T-helper 17 cell (primary cell): ENCODE results near the gene C20orf96. TPM values are rescaled to one million over a fixed set of nuclear protein-coding genes. Genes with fewer than 3 reads are reported as not detected.
A peak's percentile ranks its signal among the peaks of the same experiment; 100 is the strongest.
"Not testable (repeated sequence)": the region's sequence is repeated elsewhere in the genome, so short reads cannot be mapped to it uniquely, and the experiment has no call there.

ENCODE experiments used
- ATAC-seq: fragments of 150-1000 bp; cut with Tn5 transposase; 2 replicates; pipeline ENCODE4 v1.10.0; 2021; ENCODE audit warnings: mild to moderate bottlenecking, moderate library complexity
- DNase-seq, 3 donors: peaks; one replicate each; pipeline versions ENCODE4 v3.0.0 to v3.0.0-alpha.2; 2020 to 2021
- H3K9me3 ChIP-seq: one replicate; pipeline ENCODE4 v1.7.0; 2013; ENCODE audit warnings: low read length, mild to moderate bottlenecking; ENCODE audit not compliant: control insufficient read depth, poor library complexity, severe bottlenecking
- H3K27ac Mint-ChIP-seq: one replicate; pipeline ENCODE4 v1.8.0; 2022; ENCODE audit warnings: mild to moderate bottlenecking, moderate library complexity, mixed read lengths
- H3K27me3 Mint-ChIP-seq: one replicate; pipeline ENCODE4 v1.8.0; 2022; ENCODE audit warnings: mixed read lengths
- H3K36me3 Mint-ChIP-seq: one replicate; pipeline ENCODE4 v1.8.0; 2022; ENCODE audit warnings: low read depth, mixed read lengths
- H3K4me1 Mint-ChIP-seq: one replicate; pipeline ENCODE4 v1.8.0; 2022; ENCODE audit warnings: mild to moderate bottlenecking, mixed read lengths
- H3K4me3 Mint-ChIP-seq: one replicate; pipeline ENCODE4 v1.8.0; 2022; ENCODE audit warnings: mild to moderate bottlenecking, moderate library complexity, mixed read lengths
- total RNA-seq, 4 donors: library from RNA in 2 of 4; stranded (reverse) in 2 of 4; gene quantifications; one replicate each; pipeline ENCODE4 v1.2.3 and lab custom pipeline; 2022 to 2026

The C20orf96 gene, protein sequence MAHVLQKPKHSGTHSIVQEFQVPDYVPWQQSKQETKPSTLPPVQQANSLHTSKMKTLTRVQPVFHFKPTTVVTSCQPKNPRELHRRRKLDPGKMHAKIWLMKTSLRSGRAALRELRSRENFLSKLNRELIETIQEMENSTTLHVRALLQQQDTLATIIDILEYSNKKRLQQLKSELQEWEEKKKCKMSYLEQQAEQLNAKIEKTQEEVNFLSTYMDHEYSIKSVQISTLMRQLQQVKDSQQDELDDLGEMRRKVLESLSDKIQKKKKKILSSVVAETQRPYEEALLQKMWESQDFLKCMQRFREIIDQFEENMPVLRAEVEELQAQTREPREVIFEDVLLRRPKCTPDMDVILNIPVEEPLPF
- total RNA-seq: 1 to 10 TPM; 2.4 to 2.7 TPM
- 0.53 to 1.7 reads per million in 2 donors for total RNA-seq (lab: John Stamatoyannopoulos, UW)

DNA sequence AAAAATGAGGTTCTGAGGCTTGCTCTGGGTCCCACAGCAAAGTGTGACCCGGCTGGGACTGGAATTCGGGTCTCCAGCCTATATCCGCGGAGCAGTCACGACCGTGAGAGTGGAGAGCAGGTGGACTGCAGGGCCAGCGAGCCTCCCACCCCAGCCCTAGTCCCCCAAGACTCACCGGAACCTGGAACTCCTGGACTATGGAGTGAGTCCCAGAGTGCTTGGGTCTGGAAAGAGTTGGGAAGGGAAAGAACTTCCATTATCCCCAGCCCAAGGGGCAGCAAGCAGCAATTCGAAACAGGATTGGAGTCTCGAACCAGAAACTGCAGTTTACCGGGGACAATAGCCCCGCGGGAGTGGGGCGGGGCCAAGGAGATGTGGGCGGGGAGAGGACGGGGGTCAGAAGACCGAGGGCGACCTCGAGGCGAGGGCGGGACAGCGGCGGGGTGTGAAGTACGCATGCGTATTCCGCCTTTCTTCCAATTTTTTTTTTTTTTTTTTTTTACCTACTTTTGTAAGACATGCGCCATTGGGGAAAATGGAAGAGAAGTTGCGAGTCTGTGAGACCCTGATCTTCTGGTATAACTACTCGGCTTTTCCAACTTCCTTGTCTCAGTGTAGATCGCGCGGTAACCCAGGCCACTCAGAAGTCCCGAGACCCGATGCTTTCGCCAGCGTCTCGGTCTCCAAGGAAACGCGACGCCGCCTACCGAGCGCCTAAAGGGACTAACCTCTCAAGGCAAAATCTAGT lies at the start of gene C20orf96:
Gene C20orf96, minus strand, starts transcription at position 667 of the 748 bp plus-strand sequence. Its CDS starts 140 bp downstream, at position 527.
- Mint-ChIP-seq H3K27me3 (no peaks in the 10 kb centered on the region), H3K27ac (no peak within 1 kb of the TSS), H3K36me3 (peaks cover 2% of the 10 kb centered on the region), H3K4me1 (peaks cover 14% of the 10 kb centered on the region), H3K4me3 (no peak within 1 kb of the TSS)
- peak; percentile 93 for ATAC-seq
- peak; percentile 71 to 78 (median 76) for DNase-seq
- H3K9me3 ChIP-seq: no peaks in the 10 kb centered on the region

DNA sequence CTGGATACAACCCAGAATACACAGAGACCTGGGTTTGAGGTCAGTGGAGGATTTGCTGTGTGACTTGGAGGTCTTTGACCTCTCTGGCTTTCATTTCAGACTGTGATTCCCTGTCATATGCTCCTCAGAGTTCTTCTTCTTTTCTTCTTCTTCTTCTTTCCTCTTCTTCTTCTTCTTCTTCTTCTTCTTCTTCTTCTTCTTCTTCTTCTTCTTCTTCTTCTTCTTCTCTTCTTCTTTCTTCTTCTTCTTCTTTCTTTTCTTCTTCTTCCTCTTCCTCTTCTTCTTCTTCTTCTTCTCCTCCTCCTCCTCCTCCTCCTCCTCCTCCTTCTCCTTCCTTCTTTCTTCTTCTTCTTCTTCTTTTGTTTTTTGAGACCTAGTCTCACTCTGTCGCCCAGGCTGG lies 45.5 kb upstream of the C20orf96 start:
- H3K36me3 Mint-ChIP-seq, H3K9me3 ChIP-seq, H3K4me1 Mint-ChIP-seq, H3K27ac Mint-ChIP-seq, DNase-seq, ATAC-seq, H3K4me3 Mint-ChIP-seq, H3K27me3 Mint-ChIP-seq: not testable (repeated sequence)

DNA sequence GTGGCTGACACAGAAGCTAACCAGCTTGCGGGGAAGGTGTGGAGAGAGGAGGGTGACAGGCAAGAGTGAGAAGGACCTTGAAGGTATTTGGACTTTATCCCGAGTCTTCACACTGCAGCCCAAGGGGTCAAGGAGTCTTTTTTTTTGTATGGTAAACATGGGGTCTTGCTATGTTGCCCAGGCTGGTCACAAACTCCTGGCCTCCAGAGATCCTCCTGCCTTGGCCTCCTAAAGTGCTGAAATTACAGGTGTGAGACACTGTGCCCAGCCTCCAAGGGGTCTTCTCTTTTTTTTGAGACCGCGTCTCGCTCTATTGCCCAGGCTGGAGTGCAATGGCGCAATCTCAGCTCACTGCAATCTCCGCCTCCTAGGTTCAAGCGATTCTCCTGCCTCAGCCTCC lies 44.0 kb upstream of the C20orf96 start:
- no peak for DNase-seq
- Mint-ChIP-seq H3K4me3 (no peak overlapping the region), H3K27me3 (no peaks in the 10 kb centered on the region), H3K27ac (no peak overlapping the region), H3K36me3 (no peaks in the 10 kb centered on the region), H3K4me1 (peaks cover 6% of the 10 kb centered on the region)
- no peaks in the 10 kb centered on the region for H3K9me3 ChIP-seq
- ATAC-seq: no peak

DNA sequence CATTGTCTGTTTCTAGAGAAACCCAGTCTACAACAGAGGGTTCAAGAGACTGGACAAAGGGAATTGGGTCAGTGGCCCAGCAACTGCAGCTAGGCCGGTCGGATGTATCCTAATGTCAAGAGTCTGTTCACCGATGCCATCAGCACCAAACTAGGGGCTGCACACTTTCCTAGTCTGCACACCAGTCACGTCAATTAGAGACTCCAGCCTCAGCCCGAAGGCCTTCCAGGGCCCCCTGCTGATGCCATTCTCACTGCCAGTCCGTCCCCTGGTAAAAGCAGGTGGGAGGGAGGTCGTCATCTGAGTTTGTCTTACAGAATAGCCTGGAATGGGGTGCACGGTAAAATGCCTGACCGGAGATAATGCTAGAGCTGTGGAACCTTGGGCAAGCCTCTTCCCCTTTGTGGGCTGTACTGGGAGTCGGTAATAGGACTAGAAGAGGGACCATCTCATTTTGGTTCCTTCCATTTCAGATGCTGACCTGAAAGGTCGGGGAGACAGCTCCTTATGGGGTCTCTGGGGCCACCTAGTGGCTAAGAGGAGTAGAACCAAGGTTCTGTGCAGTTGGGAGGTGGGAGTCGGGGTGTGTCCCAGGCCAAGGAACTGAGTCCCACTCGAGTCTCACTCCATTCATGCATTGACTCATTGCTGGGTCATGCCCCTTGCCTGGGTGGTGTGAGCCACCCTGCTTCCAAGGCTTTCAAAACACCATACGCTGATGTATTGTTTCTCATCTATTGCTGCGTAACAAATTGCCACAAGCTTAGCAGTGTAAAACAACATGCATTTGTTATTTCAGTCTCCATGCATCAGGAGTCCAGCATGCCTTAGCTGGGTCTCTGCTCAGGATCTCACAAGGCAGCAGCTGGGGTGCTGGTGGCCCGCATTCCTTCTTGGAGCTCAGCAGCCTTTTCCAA lies 39.9 kb upstream of the C20orf96 start:
- Mint-ChIP-seq H3K36me3 (no peaks in the 10 kb centered on the region), H3K4me3 (peak overlapping the region; percentile 56), H3K4me1 (peaks cover 10% of the 10 kb centered on the region), H3K27me3 (no peaks in the 10 kb centered on the region), H3K27ac (no peak overlapping the region)
- DNase-seq (peak in 2 of 3 donors; percentile 40 to 51), ATAC-seq (peak; percentile 58)
- no peaks in the 10 kb centered on the region for H3K9me3 ChIP-seq

DNA sequence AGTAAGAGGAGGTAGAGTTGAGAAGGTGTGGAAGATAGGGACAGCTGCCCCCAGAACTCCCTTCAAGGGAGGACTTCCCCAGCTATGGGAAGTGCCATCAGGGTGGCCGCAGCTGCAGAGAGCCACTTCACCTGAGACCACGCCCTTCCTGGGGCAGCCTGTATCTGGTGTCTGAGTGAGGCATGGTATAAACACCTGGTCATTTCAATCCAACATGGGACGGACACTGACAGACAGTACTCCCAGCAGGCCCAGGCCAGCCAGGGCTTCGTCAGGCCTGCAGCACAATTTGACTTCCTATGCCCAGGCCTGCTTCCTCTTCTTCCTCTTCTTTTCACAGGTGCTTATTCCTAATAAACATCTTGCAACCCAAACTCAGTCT lies 39.3 kb upstream of the C20orf96 start:
- peak overlapping the region; percentile 56 for H3K4me3 Mint-ChIP-seq
- H3K9me3 ChIP-seq: no peaks in the 10 kb centered on the region
- H3K36me3 Mint-ChIP-seq: no peaks in the 10 kb centered on the region
- ATAC-seq: no peak
- no peak overlapping the region for H3K27ac Mint-ChIP-seq
- peaks cover 13% of the 10 kb centered on the region for H3K4me1 Mint-ChIP-seq
- no peak for DNase-seq
- H3K27me3 Mint-ChIP-seq: no peaks in the 10 kb centered on the region

DNA sequence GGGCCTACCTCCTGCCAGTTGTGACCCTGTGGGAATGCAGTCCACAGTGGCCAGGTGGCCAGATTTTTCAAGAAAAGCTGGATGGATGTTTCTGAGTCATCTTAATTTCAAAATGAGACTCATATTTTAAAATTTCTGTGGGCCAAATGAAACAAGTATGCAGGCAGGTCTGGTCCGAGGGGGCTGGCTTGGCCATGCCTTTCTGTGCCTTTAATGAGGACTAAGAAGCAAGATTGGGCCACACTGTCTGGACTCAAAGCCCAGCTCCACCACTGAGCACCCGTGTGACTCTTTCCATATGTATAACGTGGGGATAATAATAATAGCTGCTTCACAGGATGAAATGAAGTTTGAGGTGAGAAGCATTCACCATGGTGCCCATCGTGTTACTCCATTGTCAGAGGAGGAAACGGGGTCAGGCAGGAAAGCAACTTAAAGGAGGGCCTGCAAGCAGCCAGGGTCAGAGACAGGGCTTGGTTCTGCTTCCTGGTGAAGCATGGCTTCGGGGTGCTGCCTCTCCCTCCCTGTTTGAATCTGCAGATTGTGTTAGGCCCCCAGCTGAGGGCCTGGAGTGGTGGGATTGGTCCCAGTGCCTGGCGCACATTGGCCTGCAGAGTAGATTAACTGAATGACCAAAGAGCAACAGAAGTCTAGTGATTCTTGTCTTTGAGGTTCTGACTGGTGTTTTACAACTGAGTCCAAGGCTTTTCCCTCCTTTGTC lies 38.6 kb upstream of the C20orf96 start:
- no peak for ATAC-seq
- no peak overlapping the region for H3K27ac Mint-ChIP-seq
- H3K9me3 ChIP-seq: no peaks in the 10 kb centered on the region
- no peaks in the 10 kb centered on the region for H3K27me3 Mint-ChIP-seq
- DNase-seq: no peak
- H3K36me3 Mint-ChIP-seq: no peaks in the 10 kb centered on the region
- peaks cover 13% of the 10 kb centered on the region for H3K4me1 Mint-ChIP-seq
- H3K4me3 Mint-ChIP-seq: no peak overlapping the region

DNA sequence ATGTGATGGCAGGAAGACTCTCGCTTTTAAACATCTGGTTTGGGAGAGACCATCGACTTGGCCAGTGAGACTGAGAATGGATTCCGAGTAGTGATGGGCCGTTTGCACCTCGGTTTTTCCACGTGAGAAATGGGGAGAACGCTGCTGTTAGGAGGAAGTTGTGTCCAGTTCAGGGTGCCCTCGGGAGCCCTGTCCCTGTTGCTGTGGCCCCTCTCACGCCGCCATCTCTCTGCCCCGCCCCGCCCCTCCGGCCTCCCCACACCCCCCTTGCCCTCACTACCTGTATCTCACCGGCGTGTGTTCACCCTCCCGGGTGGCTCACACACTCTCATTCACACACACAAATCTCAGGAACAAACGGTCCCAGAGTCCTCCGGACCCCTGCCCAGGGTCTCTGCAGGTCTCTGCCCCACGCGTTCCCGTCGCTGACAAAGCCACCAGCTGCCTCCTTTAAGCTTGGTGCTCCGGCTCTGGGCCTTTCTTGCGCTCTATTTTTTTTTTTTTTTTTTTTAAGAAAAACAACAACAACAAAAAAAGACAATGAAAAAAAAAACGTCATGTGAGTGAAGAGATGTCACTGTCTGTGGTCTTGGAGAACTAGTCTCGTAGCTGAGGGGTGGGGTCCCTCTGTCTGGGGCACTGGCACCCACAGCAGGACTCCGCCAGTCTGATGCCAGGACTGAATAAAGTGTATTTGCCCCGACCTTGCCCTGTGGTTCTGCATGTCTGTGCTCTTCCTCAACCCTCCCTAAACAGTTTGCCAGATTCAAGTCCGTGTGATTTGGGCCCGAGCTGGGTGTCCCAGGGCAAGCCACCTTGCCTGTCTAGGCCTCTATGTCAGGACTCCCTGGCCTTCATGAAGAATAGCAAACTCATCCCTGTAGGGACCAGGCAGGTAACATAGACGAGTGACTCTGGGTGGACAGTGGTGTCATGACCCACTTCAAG lies 37.8 kb upstream of the C20orf96 start:
- no peaks in the 10 kb centered on the region for H3K9me3 ChIP-seq
- DNase-seq (no peak), ATAC-seq (no peak)
- peak overlapping the region; percentile 72 for H3K4me3 Mint-ChIP-seq
- H3K4me1 Mint-ChIP-seq: peaks cover 13% of the 10 kb centered on the region
- H3K36me3 Mint-ChIP-seq: no peaks in the 10 kb centered on the region
- H3K27me3 Mint-ChIP-seq: no peaks in the 10 kb centered on the region
- no peak overlapping the region for H3K27ac Mint-ChIP-seq

DNA sequence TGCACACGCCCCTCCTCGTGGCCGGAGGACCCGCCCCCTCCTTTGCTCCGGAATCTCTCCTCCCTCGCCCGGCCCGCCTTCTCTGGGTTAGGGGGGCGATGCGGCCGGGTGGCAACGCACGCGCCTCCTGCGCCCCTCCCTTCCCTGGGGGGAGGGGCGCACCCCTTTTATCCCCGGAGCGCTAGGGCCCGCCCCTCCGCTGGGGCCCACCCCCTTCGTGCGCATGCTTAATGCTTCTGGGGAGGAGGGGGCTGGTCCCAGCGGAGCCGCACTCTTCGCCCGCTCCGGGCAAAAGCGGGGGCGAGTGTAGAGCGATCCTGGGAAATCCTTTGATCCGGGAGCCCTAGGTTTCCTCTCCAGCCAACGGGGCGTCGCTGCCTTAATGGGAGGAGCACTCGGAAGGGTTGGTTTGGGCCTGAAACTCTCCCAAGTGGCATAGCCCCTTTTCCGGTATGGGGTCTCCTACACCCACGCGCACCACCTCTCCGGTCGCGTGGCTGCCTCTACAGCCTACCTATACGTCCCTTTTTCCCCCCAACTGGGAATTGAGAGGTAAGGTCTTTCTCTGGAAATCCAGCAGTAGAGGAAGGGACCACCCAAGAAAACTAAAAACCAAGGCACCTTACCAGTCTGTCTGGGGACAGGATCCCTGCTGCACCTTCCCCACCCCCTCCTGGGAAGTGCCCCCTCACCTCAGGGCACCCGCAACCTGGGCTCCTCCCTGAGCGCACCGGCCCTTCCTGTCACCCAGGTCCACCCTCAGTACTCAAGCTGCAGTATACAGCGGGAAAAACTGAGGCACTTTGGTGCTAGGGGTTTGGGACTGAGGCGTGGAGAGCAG lies 36.9 kb upstream of the C20orf96 start:
- Mint-ChIP-seq H3K36me3 (no peaks in the 10 kb centered on the region), H3K27ac (peak overlapping the region; percentile 16), H3K4me1 (peaks cover 13% of the 10 kb centered on the region), H3K27me3 (no peaks in the 10 kb centered on the region), H3K4me3 (peak overlapping the region; percentile 87)
- no peaks in the 10 kb centered on the region for H3K9me3 ChIP-seq
- peak; percentile 15 for ATAC-seq
- DNase-seq: peak; percentile 58 to 69 (median 64)

DNA sequence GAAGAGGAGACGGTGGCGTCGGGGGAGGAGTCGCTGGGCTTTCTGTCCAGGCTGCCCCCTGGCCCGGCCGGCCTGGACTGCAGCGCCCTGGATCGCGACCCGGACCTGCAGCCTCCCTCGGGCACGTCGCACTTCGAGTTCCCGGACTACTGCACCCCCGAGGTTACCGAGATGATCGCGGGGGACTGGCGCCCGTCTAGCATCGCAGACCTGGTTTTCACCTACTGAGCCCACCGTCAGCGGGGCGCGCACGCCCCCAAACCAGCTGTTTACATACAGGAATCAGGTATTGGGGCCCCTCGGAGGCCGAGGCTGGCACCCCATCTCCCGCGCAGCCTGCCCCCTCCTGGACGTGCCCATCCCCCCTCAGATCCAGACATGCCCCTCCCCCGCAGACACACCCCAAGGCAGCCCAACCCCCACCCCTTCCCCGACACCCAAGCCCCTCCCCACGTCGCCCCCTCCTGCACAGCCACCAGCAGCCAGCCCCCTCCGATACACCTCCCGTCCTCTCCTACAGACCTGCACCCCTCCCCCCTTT lies 36.2 kb upstream of the C20orf96 start:
- Mint-ChIP-seq H3K4me3 (peak overlapping the region; percentile 87), H3K27ac (peak overlapping the region; percentile 16), H3K27me3 (no peaks in the 10 kb centered on the region), H3K36me3 (no peaks in the 10 kb centered on the region), H3K4me1 (peaks cover 13% of the 10 kb centered on the region)
- no peaks in the 10 kb centered on the region for H3K9me3 ChIP-seq
- DNase-seq: no peak
- no peak for ATAC-seq

DNA sequence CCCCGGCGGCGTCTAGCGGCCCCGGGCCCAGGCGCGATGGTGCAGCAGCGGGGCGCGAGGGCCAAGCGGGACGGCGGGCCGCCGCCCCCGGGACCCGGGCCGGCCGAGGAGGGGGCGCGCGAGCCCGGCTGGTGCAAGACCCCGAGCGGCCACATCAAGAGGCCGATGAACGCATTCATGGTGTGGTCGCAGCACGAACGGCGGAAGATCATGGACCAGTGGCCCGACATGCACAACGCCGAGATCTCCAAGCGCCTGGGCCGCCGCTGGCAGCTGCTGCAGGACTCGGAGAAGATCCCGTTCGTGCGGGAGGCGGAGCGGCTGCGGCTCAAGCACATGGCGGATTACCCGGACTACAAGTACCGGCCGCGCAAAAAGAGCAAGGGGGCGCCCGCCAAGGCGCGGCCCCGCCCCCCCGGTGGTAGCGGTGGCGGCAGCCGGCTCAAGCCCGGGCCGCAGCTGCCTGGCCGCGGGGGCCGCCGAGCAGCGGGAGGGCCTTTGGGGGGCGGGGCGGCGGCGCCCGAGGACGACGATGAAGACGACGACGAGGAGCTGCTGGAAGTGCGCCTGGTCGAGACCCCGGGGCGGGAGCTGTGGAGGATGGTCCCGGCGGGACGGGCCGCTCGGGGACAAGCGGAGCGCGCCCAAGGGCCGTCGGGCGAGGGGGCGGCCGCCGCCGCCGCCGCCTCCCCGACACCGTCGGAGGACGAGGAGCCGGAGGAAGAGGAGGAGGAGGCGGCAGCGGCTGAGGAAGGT lies 35.5 kb upstream of the C20orf96 start:
- Mint-ChIP-seq H3K36me3 (no peaks in the 10 kb centered on the region), H3K27me3 (no peaks in the 10 kb centered on the region), H3K4me3 (peak overlapping the region; percentile 87), H3K27ac (no peak overlapping the region), H3K4me1 (peaks cover 13% of the 10 kb centered on the region)
- DNase-seq (peak; percentile 23 to 43 (median 30)), ATAC-seq (no peak)
- H3K9me3 ChIP-seq: no peaks in the 10 kb centered on the region
